NCI-H345 treated with DMSO at 0.1 percent for 48 hours (cell line): ENCODE results near the gene MYL3.

Experiments
- DNase-seq: peaks from one replicate; lab custom pipeline; 2025; ENCODE audit not compliant: unreplicated experiment; lab: John Stamatoyannopoulos, UW

Gene MYL3

GRCh38 chr3:46883054-46883829, 20.0 kb upstream of the MYL3 start:
- no peak for DNase-seq

GRCh38 chr3:46882377-46883053, 19.3 kb upstream of the MYL3 start:
- no peak for DNase-seq

- DNase-seq = no peak
Measured at GRCh38 chr3:46881596-46882376, 18.5 kb upstream of the MYL3 start.

GRCh38 chr3:46880884-46881595, 17.8 kb upstream of the MYL3 start:
- no peak for DNase-seq

- no peak for DNase-seq
Measured at GRCh38 chr3:46878781-46879436, 15.7 kb upstream of the MYL3 start.

- DNase-seq = no peak
Measured at GRCh38 chr3:46877406-46878125, 14.3 kb upstream of the MYL3 start, which contains the start of gene PTH1R. Gene PTH1R (plus strand): TSS chr3:46877721. CDS start chr3:46883560, 5,839 bp downstream.

GRCh38 chr3:46876313-46877300, 13.4 kb upstream of the MYL3 start:
- no peak for DNase-seq

GRCh38 chr3:46875560-46875959, 12.3 kb upstream of the MYL3 start:
- DNase-seq = no peak

- DNase-seq = no peak
Measured at GRCh38 chr3:46874430-46874829, 11.2 kb upstream of the MYL3 start.

GRCh38 chr3:46873521-46873920, 10.3 kb upstream of the MYL3 start:
- DNase-seq = no peak

GRCh38 chr3:46871222-46871621, 8.0 kb upstream of the MYL3 start:
- DNase-seq = no peak

GRCh38 chr3:46870651-46871050, 7.4 kb upstream of the MYL3 start:
- no peak for DNase-seq

GRCh38 chr3:46869440-46869839, 6.2 kb upstream of the MYL3 start:
- no peak for DNase-seq

GRCh38 chr3:46868948-46869347, 5.7 kb upstream of the MYL3 start:
- DNase-seq = no peak

GRCh38 chr3:46868287-46868686, 5.0 kb upstream of the MYL3 start:
- no peak for DNase-seq

- no peak for DNase-seq
Measured at GRCh38 chr3:46867550-46867898, 4.3 kb upstream of the MYL3 start.

GRCh38 chr3:46866720-46867549, 3.7 kb upstream of the MYL3 start:
- DNase-seq = no peak

- DNase-seq = no peak
Measured at GRCh38 chr3:46866032-46866595, 2.9 kb upstream of the MYL3 start.
